AG04450 (cell line): Measurements from ENCODE around the gene INPP5D. TPM values are rescaled to one million over a fixed set of nuclear protein-coding genes. Genes with fewer than 3 reads are reported as not detected.

Experiments
- CTCF ChIA-PET: fragments of 300-600, 350-600 bp; formaldehyde crosslinking; extraction: SDS; loops from one replicate; lab custom pipeline; 2022; ENCODE audit warnings: antibody characterized with exemption, inconsistent platforms; lab: Charles Lee
- POLR2A ChIA-PET: fragments of 350-600 bp; formaldehyde crosslinking; extraction: SDS; loops from one replicate; lab custom pipeline; 2021; ENCODE audit warnings: antibody characterized with exemption, inconsistent platforms; lab: Yijun Ruan, JAX
- DNase-seq: peaks from one replicate; pipeline ENCODE4 v3.0.0-alpha.2; 2011; ENCODE audit warnings: low read depth, low spot score
- H3K27ac ChIP-seq: one replicate; pipeline ENCODE4 v1.5.1; 2012; ENCODE audit warnings: low read depth, low read length, control low read depth
- H3K27me3 ChIP-seq: one replicate; pipeline ENCODE4 v1.6.0; 2012; ENCODE audit warnings: low read length; ENCODE audit not compliant: control insufficient read depth, insufficient read depth
- H3K4me3 ChIP-seq: 2 replicates; pipeline ENCODE4 v1.5.1; 2011; ENCODE audit warnings: mild to moderate bottlenecking, low read depth, low read length, control low read depth
- H3K9me3 ChIP-seq: 2 replicates; pipeline ENCODE4 v1.5.1; 2012; ENCODE audit warnings: low read length; ENCODE audit not compliant: control insufficient read depth, insufficient read depth
- polyA plus RNA-seq: library from polyadenylated mRNA; depleted of rRNA; stranded (reverse); fragments of >200 nt; gene quantifications from 2 replicates; pipeline ENCODE4 v1.2.3, GENCODE V29; 2011
- TF ChIP-seq, protein P1 (sequence below): IDR thresholded peaks from 2 replicates; pipeline ENCODE4 v1.5.1; 2011; ENCODE audit warnings: low read depth, low read length, control low read depth, inconsistent platforms

The INPP5D gene
- polyA plus RNA-seq, 1 experiment: 0.43 TPM

DNA sequence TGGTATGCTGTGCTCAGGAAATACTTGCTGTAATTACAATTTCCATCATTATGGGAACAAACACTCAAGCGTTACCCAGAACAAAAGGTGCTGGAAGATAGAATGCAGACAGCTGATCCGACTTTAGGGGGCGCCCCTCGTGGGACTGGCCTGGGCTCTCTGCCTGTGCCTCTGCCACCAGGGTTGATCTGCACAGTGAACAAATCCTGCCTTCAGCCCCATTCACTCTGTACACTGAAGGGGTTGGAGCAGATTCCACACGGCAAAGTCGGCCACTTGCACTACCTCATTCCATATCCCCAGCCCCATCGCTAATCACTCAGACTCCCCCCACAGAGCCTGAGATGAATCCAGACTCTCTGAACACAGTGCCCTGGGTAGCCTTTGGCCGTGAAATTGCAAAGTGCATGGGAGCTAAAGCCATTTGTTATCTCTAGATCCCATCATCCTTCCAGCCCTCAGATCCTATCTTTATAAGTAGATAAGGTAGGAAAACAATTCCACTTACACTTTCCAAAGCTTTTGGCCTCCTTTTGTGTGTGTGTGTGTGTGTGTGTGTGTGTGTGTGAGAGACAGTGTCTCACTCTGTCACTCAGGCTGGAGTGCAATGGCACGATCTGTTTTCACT is 69.3 kb downstream of the INPP5D start:
- no peak for DNase-seq
- Histone ChIP-seq H3K27ac (no peak overlapping the region), H3K27me3 (peaks cover 30% of the 10 kb centered on the region), H3K4me3 (no peak overlapping the region), H3K9me3 (no peaks in the 10 kb centered on the region; the same call in 1 of the 2 replicates)
- POLR2A ChIA-PET: no interaction called here
- TF ChIP-seq, protein P1, sequence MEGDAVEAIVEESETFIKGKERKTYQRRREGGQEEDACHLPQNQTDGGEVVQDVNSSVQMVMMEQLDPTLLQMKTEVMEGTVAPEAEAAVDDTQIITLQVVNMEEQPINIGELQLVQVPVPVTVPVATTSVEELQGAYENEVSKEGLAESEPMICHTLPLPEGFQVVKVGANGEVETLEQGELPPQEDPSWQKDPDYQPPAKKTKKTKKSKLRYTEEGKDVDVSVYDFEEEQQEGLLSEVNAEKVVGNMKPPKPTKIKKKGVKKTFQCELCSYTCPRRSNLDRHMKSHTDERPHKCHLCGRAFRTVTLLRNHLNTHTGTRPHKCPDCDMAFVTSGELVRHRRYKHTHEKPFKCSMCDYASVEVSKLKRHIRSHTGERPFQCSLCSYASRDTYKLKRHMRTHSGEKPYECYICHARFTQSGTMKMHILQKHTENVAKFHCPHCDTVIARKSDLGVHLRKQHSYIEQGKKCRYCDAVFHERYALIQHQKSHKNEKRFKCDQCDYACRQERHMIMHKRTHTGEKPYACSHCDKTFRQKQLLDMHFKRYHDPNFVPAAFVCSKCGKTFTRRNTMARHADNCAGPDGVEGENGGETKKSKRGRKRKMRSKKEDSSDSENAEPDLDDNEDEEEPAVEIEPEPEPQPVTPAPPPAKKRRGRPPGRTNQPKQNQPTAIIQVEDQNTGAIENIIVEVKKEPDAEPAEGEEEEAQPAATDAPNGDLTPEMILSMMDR: no peak
- CTCF ChIA-PET: no interaction called here

DNA sequence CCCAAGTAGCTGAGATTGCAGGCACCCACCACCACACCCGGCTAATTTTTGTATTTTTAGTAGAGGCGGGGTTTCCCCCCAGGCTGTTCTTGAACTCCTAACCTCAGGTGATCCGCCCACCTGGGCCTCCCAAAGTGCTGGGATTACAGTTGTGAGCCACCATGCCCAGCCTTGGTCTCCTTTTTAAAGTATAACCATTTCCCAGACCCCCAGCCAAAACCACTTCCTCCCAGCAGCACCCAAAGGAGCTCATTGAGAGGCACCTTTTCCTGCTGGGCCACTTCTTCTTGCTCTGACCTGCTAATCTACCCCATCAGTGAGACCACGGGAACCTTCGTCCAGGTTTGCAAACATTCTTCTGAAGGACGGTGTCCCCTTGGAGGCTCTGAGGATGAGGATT is 69.9 kb downstream of the INPP5D start:
- POLR2A ChIA-PET: no interaction called here
- no peaks in the 10 kb centered on the region for H3K9me3 ChIP-seq
- TF ChIP-seq, protein P1: no peak
- no peak overlapping the region for H3K27ac ChIP-seq
- peaks cover 30% of the 10 kb centered on the region for H3K27me3 ChIP-seq
- CTCF ChIA-PET: interaction anchor here (0.8 kb wide), 1 partner anchor 77 kb away, joined by 3 read pairs; no protein-coding TSS in a partner anchor
- DNase-seq: no peak
- no peak overlapping the region for H3K4me3 ChIP-seq

DNA sequence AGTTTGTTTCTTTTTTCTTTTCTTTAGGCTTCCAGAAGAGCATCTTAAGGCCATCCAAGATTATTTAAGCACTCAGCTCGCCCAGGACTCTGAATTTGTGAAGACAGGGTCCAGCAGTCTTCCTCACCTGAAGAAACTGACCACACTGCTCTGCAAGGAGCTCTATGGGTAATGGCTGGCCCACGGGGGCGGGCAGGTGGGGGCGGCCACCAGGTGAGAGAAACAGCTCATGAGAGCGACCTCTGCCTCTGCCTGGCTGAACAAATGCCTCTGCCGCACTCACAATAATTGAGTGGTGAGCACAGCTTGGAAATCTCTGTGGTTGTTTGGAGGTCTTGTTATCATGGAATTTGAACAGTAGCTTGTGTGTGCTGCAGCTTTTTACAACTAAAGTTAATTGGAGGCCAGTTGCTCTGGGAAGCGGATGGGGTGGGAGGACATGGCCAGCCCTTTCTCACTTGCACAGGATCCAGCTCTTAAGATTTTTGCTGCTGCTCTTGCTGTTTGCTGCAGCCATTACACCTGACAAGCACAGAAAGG is 70.4 kb downstream of the INPP5D start:
- Histone ChIP-seq H3K27me3 (peaks cover 30% of the 10 kb centered on the region), H3K9me3 (no peaks in the 10 kb centered on the region), H3K4me3 (no peak overlapping the region), H3K27ac (no peak overlapping the region)
- TF ChIP-seq, protein P1: no peak
- DNase-seq: no peak
- ChIA-PET POLR2A (interaction anchor here (0.6 kb wide), 1 partner anchor 766 kb away, joined by 5 read pairs; no protein-coding TSS in a partner anchor), CTCF (interaction anchor here (0.8 kb wide), 1 partner anchor 77 kb away, joined by 3 read pairs; no protein-coding TSS in a partner anchor)

DNA sequence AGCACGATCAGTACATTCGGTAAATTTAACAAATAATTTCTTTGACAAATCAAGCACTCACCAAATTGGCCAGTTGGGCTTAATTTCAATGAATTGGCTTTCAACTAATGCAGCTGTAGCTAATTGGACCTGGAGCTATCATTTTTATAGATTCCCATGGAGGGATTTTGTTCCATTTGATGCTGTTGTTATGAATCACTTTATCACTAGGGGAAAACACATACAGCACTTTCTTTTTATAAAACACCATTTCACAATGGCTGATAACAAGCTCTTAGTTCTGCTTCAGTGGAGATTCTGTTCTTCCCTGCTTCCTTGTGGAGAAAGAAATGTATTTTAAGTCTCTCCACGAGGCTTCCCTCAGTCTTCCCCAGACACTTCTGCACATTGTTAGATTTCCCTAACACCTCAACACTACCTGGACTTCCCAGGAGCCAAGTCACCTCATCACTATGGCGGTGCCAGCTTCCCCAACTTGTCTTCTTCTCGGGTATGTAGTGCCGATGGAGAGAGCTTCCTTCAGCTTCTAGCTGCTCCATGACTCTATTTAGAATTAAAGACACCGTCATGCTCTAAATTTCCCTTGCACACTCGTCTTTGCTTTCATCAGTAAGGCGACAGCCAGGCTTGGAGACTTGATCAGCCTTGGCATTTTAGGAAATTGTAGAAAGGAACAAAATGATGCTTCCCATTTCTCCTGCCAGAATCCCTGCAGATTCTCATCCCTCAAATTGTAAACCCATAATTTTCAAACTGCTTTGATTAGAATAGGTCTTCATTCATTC is 72.0 kb downstream of the INPP5D start:
- ChIA-PET POLR2A (no interaction called here), CTCF (interaction anchor here (1.1 kb wide), 1 partner anchor 79 kb away, joined by 3 read pairs; no protein-coding TSS in a partner anchor)
- Histone ChIP-seq H3K27ac (no peak overlapping the region), H3K27me3 (peaks cover 27% of the 10 kb centered on the region), H3K4me3 (no peak overlapping the region), H3K9me3 (no peaks in the 10 kb centered on the region)
- TF ChIP-seq, protein P1: no peak
- no peak for DNase-seq
